ENCODE measurements around the gene OVCA2.

OVCA2 gene

GRCh38 chr17:2034157-2034556, 7.7 kb upstream of the OVCA2 start:
- DNase-seq (ENCODE audit: low read depth, low spot score) = no peak

- DNase-seq (ENCODE audit: low read depth, low spot score) = no peak
These were observed 6.8 kb upstream of the OVCA2 start for GRCh38 chr17:2034806-2035540.

GRCh38 chr17:2035541-2036488, 6.0 kb upstream of the OVCA2 start:
- DNase-seq (ENCODE audit: low read depth, low spot score) = no peak

GRCh38 chr17:2037155-2037554, 4.7 kb upstream of the OVCA2 start:
- DNase-seq (ENCODE audit: low read depth, low spot score) = no peak

- DNase-seq (ENCODE audit: low read depth, low spot score) = no peak
These were observed 1.5 kb upstream of the OVCA2 start for GRCh38 chr17:2040219-2040827.

GRCh38 chr17:2040942-2041560, 771 bp upstream of the OVCA2 start:
- no peak for DNase-seq (ENCODE audit: low read depth, low spot score)

GRCh38 chr17:2042390-2042847, 597 bp downstream of the OVCA2 start:
- DNase-seq (ENCODE audit: low read depth, low spot score) = no peak

- no peak for DNase-seq (ENCODE audit: low read depth, low spot score)
These were observed 1.1 kb downstream of the OVCA2 start for GRCh38 chr17:2042933-2043332.

GRCh38 chr17:2043785-2044184, 2.0 kb downstream of the OVCA2 start:
- no peak for DNase-seq (ENCODE audit: low read depth, low spot score)

GRCh38 chr17:2044263-2044894, 2.6 kb downstream of the OVCA2 start:
- no peak for DNase-seq (ENCODE audit: low read depth, low spot score)

GRCh38 chr17:2047590-2047989, 5.8 kb downstream of the OVCA2 start:
- DNase-seq (ENCODE audit: low read depth, low spot score) = no peak

GRCh38 chr17:2048805-2049204, 7.0 kb downstream of the OVCA2 start:
- no peak for DNase-seq (ENCODE audit: low read depth, low spot score)

GRCh38 chr17:2049333-2050299, 7.8 kb downstream of the OVCA2 start:
- DNase-seq (ENCODE audit: low read depth, low spot score) = peak; percentile 72

GRCh38 chr17:2050300-2051060, 8.7 kb downstream of the OVCA2 start:
- no peak for DNase-seq (ENCODE audit: low read depth, low spot score)

GRCh38 chr17:2051061-2051932, 9.5 kb downstream of the OVCA2 start:
- DNase-seq (ENCODE audit: low read depth, low spot score) = no peak

GRCh38 chr17:2051933-2052559, 10.2 kb downstream of the OVCA2 start:
- no peak for DNase-seq (ENCODE audit: low read depth, low spot score)

GRCh38 chr17:2053380-2054261, 11.8 kb downstream of the OVCA2 start:
- peak; percentile 49 for DNase-seq (ENCODE audit: low read depth, low spot score)

All from activated naive CD8-positive, alpha-beta T cell treated with anti-CD3 and anti-CD28 coated beads, Interleukin-2, amount 50 U/mL, for 16 hours (primary cell).